SIG-M5 (cell line): ENCODE data around the gene SLC9A8.
"Not testable (repeated sequence)": the region's sequence is repeated elsewhere in the genome, so short reads cannot be mapped to it uniquely, and the experiment has no call there.

Experiments used
- DNase-seq: peaks from one replicate; lab custom pipeline; 2025; lab: John Stamatoyannopoulos, UW

The SLC9A8 gene, protein sequence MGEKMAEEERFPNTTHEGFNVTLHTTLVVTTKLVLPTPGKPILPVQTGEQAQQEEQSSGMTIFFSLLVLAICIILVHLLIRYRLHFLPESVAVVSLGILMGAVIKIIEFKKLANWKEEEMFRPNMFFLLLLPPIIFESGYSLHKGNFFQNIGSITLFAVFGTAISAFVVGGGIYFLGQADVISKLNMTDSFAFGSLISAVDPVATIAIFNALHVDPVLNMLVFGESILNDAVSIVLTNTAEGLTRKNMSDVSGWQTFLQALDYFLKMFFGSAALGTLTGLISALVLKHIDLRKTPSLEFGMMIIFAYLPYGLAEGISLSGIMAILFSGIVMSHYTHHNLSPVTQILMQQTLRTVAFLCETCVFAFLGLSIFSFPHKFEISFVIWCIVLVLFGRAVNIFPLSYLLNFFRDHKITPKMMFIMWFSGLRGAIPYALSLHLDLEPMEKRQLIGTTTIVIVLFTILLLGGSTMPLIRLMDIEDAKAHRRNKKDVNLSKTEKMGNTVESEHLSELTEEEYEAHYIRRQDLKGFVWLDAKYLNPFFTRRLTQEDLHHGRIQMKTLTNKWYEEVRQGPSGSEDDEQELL

DNA sequence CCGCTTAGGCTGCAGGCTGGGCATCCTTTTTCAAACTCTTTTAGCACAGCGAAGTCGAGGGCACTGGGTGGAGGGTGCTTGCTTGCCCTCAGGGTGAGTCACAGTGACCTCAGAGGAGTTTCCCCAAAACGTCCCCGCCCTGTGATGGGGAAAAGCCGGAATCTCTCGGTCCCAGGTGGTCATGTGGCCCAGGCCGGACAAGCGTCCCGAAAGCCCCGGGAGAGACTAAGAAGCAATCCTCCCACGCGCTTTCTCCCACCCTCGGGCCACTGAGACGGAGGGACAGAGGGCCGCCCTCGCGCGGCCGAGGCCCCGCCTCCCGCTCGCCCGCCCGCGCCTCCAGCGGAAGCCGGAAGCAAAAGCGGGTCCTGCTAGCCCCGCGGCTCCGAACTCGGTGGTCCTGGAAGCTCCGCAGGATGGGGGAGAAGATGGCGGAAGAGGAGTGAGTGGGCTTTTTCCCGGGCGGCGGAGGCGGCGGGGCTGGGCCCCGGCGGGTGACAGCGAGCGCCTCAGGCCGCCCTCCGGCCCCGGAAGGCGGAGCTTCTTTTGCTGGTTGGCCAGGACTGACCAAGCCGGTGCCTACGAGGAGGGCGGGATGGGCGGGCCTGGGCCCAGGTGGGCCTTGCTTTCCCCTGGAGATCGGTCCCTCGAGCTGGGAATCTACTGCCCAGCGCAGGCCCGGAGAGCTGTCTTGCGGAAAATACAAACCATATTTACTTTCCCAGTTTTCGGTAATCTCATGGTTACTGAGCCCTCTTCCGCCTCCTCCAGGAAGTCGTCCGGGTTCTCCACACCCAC is at the start of gene SLC9A8:
SLC9A8 (plus strand) TSS at position 322 of the 798 bp plus-strand sequence; CDS start at position 417, 95 bp downstream.
- DNase-seq = peak; percentile 39

DNA sequence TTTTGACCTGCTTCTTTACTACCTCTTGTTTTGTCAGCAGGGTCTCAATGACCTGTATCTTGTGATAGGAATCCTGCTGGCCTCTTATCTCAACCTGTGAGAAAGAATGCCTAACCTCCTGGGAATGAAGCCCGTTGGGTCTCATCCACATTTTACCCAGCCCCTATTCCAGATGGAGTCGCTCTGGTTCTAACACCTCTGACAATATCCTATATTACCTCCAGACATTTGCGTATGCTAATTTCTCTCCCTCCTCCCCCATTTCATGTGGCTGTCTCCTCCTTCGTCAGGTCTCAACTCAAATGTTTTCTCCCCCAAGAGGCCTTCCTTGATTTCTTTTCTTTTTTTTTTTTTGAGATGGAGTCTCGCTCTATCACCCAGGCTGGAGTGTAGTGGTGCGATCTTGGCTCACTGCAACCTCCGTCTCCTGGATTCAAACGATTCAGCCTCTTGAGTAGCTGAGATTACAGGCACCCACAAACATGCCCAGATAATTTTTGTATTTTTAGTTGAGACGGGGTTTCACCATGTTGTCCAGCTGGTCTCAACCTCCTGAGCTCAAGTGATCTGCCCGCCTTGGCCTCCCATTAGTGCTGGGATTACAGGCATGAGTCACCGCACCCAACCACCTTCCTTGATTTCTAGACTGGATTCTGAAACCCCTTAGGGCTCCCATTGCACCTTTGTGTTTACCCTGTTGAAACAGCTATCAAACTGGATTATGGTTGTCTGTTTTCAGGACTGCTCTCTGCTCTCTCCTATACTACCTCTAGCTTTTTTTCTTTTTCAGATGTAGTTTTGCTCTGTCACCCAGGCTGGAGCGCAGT is 49.5 kb upstream of the SLC9A8 start:
- DNase-seq = no peak

DNA sequence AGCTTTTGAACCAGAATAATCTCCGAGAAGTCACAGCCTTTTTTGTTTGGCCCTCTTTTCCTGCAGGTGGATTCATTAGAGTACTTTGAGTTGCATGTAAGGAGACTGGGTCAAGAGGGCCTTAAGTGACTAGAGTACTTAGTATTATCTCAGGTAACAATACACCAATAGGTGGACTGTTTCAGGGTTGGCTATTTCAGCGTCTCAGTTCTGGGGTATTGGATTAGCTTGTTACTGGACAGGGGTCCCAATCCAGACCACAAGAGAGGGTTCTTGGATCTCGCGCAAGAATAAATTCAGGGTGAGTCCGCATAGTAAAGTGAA is 47.3 kb upstream of the SLC9A8 start:
- DNase-seq = no peak

DNA sequence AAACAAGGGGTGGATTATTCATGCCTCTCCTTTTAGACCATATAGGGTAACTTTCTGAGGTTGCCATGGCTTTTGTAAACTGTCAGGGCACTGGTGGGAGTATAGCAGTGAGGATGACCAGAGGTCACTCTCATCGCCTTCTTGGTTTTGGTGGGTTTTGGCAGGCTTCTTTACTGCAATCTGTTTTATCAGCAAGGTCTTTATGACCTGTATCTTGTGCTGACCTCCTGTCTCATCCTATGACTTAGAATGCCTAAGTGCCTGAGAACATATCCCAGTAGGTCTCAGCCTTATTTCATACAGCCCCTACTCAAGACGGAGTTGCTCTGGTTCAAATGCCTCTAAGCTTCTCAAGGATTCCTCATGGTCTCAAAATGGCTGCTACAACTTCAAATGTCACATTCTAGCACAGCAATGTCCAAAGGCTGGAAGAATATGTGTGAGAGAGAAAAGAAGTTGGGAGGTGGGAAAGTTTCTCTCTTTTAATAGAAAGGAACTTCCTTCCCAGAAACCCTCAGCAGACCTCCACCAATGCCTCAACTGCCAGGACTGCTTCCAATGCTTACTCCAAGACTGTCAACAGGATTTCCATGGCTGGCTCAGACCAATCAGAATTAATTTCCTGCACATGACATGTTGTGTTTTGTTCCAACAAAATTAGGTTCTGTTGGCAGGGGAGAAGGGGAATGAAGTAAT is 46.6 kb upstream of the SLC9A8 start:
- DNase-seq = peak; percentile 53

DNA sequence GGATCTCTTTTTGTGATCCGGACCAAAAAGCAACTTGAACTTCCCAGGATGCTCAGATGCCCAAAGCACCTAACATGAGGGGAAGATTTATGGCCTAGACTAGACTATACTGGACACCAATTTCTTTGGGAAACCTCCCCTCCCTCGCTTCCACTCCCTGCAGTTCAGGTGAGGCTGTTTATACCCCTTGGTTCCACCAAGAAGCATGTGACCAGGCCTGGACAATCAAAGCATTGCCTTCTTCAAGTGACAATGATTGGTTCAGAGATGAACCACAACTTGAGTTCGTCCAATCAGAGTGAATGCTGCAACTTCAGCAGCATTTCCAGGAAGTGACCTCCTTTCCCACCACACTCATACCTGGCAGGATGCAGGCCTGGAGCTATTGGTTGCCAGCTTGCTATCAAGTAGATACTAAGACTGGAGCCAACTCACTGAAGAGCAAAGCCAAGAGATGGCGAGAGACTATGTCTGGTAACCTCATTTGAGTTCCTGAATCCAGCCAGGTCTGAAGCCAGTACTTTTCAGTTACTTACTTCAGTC is 45.6 kb upstream of the SLC9A8 start:
- no peak for DNase-seq

DNA sequence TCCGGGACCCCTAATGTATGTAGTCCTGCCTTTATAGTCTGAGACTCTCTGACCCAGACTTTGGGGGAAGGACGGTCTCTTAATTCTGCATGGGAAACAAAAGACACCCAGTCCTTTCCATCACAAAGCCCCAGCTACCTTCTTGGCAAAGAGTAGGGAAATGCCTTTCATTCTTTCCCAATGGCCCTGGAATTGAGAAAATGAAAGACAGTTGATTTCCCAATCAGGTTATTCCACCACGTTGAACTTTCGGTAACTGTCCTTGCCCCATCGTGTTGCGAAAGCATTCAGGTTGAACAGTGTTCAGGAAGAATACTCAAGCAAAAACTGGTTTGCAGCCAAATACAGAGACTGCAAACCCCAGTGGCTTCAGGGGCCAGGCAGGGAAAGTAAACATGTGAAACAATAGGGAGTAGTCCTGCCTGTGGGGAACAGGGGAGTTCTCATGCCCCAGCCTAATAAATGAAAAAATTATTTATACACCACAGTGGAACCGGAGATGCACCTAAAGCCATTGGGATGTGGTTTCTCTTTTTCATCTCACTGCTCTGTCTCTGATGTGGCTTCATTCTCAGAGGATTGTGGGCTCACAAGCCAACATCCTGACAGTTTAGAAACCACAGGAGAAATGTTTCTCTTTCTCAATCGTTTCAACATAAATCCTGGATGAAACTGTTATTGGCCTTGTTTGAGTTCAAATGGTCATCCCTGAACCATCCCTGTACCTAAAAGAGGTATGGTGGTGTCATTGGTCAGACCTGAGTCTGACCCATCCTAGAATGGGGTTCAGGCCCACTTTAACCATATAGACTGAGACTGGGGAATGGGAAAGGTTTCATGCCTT is 44.2 kb upstream of the SLC9A8 start:
- peak; percentile 82 for DNase-seq

DNA sequence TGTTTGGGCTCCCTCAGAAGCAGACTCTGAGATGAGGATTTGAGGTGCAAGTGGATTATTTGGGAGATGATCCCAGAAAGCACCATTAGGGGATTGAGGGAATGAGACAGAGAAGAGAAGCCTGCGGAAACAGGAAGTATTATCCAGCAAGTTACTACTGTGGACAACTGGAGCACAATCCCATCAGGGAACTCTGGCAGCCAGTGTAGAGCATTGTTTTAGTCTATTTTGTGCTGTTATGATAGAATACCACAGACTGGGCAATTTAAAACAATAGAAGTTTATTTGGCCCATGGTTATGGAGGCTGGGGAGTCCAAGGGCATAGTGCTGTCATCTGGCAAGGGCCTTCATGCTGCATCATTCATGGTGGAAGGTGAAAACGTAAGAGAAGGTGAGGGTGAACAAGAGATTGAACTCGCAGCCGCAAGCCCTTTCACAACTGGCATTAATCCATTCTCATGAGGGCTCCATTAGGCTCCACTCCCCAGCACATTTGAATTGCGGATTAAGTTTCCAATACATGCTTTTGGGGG is 43.5 kb upstream of the SLC9A8 start:
- DNase-seq = no peak

DNA sequence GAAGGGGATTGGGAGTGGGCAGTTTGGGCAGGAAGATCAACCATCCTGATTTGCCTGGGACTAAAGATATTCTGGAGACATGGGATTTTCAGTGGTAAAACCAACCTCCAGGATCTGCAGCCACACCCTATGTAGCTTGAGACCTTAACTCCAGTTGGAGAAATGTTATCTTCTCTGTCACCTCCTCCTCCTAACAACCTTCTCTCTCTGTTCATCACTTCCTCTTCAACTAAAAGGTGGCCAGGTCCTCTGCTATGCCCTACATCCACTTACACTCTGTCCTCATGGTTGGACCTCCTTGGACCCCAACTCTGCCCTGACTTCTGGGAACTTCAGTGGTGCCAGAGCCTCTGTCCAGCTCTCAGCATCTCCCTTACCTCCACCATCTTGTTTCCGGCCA is 42.0 kb upstream of the SLC9A8 start:
- DNase-seq = no peak

DNA sequence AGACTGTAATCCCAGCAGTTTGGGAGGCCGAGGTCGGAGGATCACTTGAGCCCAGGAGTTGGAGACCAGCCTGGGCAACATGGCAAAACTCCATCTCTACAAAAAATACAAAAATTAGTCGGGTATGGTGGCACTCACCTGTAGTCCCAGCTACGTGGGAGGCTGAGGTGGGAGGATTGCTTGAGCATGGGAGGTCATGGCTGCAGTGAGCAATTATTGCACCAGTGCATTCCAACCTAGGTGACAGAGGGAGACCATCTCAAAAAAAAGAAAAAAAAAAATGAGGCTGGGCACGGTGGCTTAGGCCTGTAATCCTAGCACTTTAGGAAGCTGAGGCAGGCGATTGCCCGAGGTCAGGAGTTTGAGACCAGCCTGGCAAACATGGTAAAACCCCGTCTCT is 38.4 kb upstream of the SLC9A8 start:
- DNase-seq = not testable (repeated sequence)

DNA sequence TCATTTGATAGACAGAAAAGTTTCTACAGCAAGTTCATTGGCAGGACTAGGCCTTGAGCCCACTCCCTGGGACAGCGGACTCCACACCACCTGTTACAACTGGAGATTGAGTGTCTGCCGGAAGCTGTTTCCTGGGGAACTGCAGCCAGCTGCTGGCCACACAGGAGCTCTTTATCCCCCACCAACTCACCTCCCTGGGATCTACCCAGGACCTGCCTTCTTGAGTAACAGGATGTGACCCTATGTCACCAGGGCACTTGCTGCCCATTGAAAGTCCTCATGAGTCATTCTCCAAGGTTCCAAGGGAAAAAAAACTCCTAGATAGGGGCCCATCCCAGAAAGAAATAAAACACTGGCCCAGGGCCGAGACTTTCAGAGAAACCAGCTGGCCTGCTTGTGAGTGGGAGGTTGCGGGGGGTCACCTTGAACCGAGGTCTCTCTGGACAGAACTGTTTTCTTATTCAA is 37.4 kb upstream of the SLC9A8 start:
- no peak for DNase-seq

DNA sequence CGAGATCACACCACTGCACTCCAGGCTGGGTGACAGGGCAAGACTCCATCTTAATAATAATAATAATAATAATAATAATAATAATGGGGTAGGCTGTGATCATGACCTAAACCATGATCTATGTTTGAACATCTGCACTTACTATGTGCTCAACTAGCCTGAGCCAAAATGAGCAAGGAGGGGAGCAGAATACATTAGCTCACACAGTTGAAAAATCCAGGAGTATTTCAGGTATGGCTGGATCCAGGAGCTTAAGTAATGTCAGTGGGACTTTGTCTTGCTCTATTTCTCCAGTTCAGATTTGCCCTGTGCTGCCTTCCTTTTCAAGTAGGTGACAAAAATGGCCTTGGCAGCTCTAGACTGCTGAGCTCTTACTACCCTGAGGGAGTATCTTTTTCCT is 32.7 kb upstream of the SLC9A8 start:
- no peak for DNase-seq

DNA sequence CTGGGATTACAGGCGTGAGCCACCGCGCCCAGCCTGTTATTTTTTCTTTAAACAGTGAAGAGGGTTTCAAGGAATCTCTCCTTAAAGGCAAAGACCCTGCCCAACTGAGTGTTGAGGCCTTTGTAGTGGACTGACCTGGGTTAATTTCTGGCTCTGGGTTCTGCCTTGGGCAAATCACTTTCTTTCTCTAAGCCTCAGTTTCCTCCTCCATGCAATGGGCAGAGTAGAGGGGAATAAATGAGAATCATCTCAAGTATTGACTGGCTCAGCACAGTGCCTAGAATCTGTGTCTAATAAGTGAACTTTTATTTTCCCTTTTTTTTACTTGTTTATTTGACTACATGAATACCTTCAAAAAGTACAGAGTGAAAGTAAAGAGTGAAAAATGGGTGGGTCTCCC is 31.0 kb upstream of the SLC9A8 start:
- no peak for DNase-seq

DNA sequence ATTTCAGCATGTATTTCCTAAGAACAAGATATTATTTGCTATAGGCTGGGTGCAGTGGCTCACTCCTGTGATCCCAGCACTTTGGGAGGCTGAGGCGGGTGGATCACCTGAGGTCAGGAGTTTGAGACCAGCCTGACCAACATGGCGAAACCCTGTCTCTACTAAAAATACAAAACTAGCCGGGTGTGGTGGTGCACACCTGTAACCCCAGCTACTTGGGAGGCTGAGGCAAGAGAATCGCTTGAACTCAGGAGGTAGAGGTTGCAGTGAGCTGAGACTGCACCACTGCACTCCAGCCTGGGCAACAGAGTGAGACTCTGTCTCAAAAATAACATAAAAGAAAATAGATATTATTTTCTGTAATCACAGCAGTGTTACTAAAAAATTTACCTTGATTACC is 30.2 kb upstream of the SLC9A8 start:
- not testable (repeated sequence) for DNase-seq

DNA sequence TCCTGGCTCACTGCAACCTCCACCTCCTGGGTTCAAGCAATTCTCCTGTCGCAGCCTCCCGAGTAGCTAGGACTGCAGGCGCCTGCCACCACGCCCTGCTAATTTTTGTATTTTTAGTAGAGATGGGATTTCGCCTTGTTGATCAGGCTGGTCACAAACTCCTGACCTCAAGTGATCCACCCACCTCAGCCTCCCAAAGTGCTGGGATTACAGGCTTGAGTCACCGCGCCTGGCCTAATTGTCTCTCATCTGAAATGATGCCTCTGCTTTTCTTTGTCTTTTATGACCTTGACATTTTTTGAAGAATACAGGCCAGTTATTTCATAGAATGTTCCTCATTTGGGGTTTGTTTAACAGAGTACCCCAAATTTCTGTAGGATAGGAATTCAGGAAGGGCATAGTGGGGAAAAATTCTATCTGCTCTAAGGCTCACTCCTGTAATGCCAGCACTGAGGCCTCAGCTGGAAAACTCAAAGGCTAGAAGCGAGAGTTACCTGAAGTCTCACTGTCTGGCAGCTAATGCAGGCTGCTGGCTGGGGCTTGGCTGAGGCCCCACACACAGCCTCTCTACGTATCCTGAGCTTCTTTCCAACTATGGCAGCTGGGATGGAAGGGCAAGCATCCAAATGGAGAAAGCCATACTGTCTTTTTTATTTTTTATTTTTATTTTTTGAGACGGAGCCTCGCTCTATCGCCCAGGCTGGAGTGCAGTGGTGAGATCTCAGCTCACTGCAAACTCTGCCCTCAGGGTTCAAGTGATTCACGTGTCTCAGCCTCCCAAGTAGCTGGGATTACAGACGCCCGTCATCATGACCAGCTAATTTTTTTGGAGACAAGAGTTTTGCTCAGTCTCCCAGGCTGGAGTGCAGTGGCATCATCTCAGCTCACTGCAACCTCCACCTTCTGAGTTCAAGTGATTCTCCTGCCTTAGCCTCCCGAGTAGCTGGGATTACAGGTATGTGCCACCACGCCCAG is 29.3 kb upstream of the SLC9A8 start:
- not testable (repeated sequence) for DNase-seq

DNA sequence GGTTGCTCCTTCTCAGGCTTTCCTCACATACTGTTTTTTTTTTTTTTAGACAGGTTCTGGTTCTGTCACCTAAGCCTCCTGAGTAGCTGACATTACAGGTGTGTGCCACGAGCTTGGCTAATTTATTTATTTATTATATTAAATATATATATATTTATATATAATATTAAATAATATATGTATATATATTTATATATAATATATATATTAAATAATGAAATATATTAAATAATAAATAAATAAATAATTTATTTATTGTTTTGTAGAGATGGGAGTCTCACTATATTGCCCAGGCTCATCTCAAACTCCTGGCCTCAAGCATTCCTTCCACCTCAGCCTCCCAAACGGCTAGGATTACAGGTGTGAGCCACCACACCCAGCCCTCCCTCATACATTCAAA is 28.3 kb upstream of the SLC9A8 start:
- no peak for DNase-seq

DNA sequence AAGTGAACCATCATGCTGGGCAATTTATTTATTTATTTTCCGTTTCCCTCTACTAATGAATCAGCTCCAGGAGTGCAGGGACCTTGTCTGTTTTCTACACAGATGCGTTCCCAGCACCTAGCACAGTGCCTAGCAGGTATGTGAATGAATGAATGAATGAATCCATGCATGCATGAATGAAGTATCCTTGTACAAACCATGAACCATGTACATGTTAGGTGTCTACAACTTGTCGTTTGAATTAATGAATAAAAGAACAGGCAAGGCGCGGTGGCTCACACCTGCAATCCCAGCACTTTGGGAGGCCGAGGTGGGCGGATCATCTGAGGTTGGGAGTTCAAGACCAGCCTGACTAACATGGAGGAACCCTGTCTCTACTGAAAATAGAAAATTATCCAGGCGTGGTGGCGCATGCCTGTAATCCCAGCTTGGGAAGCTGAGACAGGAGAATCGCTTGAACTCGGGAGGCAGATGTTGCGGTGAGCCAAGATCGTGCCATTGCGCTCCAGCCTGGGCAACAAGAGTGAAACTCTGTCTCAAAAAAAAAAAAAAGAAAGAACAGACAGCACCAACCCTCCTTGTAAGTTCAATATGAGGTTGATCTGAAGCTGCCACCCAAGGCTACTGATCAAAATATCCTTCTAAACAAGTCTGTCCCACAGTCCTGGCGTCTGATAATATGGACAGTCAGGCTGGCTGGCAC is 27.3 kb upstream of the SLC9A8 start:
- DNase-seq = no peak

DNA sequence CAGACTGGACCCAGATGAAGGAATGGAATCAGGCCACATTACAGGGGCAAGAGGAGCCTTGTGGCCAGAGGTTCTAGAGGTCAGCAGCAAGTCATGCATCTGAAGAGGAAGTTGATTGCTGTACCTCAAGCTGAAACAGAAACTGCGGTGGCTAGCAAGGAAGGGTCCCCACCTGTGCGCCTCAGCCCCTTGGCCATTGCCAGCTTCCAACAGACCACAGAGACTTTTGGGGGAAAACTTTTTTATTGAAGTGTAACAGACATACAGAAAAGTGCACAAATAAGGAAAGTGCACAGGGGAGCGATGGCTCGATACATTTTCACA is 26.8 kb upstream of the SLC9A8 start:
- DNase-seq = no peak

DNA sequence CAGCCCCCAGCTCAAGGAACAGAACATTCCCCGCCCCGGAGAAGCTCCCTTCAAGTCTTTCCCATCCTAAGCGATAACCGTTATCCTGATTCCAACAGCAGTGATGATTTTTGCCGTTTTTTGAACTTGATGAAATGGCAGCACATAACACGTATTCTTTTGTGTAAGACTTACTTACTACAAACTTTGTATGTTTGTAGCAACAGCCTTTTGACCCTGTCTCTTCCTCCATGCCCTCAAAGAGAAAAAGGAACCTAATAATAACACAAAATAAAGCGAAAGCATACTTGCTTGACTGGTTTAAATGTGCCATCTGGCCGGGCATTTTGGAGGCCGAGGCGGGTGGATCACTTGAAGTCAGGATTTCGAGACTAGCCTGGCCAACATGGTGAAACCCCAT is 26.4 kb upstream of the SLC9A8 start:
- DNase-seq = no peak
